Pons (tissue), 1 donor: ENCODE measurements around the gene KYNU.
"Not testable (repeated sequence)": the region's sequence is repeated elsewhere in the genome, so short reads cannot be mapped to it uniquely, and the experiment has no call there.

Source experiments
- DNase-seq: peaks from one replicate; pipeline ENCODE4 v3.0.0-alpha.2; 2016; ENCODE audit warnings: low spot score

Gene KYNU

DNA sequence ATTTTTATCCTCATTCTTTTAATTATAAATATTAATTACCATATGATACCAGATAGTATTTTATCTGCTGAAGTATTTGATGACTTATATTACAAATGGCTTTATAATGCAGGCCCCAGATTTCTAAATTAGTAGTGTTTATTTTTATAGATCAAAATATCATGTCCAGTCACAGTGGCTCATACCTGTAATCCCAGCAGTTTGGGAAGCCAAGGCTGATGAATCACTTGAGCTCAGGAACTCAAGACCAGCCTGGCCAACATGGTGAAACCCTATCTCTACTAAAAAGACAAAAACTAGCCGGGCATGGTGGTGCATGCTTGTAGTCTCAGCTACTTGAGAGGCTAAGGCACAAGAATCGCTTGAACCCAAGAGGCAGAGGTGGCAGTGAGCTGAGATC, 151.7 kb downstream of the KYNU start:
- DNase-seq, result no peak

GRCh38 chr2:143030127-143030526, 152.7 kb downstream of the KYNU start:
- peak; percentile 44 for DNase-seq

- peak; percentile 93 for DNase-seq
Measured at GRCh38 chr2:143034292-143035074, 157.0 kb downstream of the KYNU start.

DNA sequence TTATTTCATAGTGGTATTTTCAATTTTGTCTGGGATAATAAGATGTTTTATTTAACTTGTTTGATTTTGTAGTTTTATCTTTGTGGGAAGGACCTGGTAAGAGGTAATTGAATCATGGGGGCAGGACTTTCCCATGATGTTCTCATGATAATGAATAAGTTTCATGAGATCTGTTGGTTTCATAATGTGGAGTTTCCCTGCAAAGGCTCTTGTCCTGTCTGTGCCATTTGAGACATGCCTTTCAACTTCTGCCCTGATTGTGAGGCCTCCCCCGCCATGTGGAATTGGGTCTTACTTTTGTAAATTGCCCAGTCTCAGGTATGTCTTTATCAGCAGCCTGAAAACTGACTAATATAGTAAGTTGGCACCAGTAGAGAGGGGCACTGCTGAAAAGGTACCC, 174.0 kb downstream of the KYNU start:
- no peak for DNase-seq

DNA sequence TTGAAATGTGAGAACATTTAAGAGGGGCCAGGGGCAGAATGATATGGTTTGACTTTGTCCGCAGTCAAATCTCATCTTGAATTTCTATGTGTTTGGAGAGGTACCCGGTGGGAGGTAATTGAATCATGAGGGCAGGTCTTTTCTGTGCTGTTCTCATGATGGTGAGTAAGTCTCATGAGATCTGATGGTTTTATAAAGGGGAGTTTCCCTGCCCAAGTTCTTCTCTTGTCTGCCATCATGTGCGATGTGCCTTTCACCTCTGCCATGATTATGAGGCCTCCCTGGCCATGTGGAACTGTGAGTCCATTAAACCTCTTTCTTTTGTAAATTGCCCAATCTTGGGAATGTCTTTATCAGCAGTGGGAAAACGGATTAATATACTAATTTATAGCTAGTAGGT, 176.0 kb downstream of the KYNU start:
- DNase-seq, result not testable (repeated sequence)

DNA sequence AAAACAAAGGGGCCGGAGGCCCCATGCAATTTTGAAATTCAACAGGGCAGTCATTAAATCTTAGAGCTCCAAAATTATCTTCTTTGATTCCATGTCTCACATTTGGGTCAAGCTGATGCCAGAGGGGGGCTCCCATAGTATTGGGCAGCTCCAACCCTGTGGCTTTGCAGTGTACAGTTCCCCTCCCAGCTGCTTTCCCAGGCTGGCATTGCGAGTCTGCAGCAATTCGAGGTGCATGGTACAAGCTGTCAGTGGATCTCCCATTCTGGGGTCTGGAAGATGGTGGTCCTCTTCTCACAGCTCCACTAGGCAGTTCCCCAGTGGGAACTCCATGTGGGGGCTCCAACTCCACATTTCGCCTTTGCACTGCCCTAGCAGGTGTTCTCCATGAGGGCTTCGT, 179.1 kb downstream of the KYNU start:
- no peak for DNase-seq

- DNase-seq, result no peak
Measured at GRCh38 chr2:143058851-143059250, 181.4 kb downstream of the KYNU start.

DNA sequence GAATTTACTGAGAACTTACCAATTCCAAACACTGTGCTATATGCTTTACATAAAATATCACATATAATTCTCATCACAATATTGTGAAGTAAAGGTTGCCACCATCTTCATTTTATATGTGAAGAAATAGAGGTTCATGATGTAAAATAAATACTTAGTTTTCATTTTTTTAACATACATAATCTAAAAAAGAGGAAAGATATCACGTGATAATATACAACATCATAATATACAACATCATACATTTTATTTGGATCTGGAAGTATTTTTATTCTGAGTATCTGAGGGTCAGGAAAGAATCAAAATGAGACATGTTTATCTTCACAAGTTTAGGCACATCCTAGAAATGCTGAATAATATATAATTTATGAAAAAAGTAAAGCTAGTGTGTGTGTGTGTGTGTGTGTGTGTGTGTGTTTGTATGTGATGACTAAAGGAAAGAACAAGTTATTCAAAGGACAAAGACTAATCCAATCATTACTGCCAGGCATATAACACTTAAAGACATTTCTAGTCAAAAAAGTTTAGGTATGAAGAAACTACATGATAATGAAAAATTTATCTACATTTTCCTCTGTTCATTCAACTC, 186.2 kb downstream of the KYNU start:
- DNase-seq, result no peak

DNA sequence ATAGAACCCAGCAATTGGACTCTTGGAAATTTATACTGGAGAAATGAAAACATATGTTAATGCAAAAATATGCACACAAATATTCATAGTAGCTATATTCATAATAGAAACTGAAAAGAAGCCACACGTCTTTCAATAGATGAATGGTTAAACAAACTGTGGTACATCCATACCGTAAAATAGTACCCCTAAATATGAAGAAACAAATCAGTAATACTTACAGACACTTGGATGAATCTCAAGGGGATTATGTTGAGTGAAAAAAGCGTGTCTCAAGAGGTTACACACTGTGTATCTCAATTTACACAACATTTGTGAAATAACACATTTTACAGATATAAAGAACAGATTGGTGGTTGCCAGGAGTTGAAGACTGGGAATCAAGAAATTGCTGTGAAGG, 190.6 kb downstream of the KYNU start:
- no peak for DNase-seq

GRCh38 chr2:143068509-143068908, 191.0 kb downstream of the KYNU start:
- DNase-seq, result no peak

DNA sequence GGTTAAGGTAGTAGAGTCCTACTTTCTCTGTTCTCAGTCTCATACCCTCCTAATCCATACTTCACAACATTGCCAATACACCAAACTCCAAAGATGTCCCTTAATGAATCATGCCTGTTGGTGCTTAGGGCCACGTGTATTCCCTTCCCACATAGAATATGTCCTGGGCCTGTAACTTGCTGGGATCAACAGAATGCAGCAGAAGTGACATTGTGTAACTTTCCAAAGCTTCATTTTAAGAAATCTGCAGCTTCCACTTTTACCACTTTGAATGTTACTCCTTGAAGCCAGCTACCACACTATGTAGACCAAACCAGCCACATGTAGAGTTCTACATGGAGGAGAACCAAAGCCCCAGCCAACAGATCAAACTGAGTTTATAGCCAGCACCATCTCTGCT, 193.2 kb downstream of the KYNU start:
- DNase-seq, result no peak

DNA sequence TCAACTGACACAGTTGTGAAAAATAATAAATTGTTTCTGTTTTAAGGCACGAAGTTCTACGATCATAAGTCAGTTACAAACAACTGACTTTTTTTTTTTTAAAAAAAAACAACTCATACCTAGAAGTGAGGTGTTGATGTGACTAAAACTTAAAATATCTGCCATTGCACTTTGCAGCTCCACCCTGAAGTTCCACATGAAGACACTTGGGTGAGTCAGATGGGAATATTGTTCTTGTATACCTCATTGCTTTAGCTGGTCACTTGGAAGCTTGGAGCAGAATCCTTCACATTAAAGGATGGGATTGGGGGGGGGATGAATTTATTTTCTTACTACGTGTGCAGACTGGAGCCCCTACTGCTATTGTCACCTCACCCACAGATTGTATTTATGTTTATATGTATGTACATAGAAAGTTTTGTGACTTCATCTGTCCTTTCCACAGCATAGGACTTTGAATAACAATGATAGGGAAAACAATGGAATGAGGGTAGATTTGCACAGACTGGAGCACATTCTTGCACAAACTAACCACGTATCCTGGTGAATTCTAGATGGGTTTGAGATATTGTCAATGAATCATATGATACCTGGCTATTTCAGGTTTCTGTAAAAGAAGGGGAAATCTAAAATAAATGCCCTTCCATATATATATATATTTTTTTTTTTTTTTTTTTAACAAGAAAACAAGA, 193.9 kb downstream of the KYNU start:
- no peak for DNase-seq

DNA sequence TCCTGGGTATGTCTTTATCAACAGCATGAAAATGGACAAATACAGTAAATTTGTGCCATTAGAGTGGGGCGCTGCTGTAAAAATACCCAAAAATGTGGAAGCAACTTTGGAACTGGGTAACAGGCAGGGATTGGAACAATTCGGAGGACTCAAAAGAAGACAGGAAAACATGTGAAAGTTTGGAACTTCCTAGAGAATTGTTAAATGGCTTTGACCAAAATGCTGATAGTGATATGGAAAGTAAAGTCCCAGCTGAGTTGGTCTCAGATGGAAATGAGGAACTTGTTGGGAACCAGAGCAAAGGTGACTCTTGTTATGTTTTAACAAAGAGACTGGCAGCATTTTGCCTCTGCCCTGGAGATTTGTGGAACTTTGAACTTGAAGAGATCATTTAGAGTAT, 197.4 kb downstream of the KYNU start:
- DNase-seq, result not testable (repeated sequence)

GRCh38 chr2:143075711-143076110, 198.2 kb downstream of the KYNU start:
- no peak for DNase-seq

GRCh38 chr2:143078104-143078503, 200.6 kb downstream of the KYNU start:
- DNase-seq, result no peak

DNA sequence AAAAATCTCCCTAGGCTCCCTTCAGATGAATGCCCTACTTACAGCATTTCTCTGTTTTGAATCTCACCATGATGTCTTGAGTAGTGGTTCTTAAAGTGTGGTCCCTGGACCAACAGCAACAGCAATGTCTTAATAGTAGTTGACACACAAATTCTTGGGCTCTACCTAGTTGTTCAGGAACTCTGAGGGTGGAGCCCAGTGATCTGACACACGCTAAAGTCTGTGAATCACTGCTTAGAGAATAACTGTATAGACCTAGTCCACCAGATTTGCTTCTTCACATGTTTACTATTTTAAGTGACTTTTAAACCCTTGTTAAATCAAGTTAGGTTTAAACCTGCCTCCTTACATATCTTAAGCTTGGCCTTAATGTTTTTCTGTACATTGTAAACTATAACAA, 204.2 kb downstream of the KYNU start:
- no peak for DNase-seq

DNA sequence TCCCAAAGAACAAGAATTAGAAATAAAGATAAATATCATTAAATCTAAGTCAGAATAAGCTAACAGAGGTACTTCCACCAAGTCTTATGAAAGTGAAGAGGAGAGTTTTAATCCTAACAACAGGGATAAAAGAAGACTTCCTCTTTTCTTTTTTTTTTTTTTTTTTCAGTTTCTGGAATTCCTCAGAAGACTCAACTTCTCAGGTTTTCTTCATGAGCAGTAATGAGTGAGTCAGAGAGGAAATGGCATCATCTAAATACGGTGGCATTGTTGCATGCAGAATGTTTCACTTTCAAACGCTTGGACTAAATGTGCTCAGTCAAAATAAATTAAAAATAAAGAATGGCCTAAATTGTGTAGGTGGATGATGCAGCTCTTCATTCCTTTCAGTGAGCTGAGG, 206.2 kb downstream of the KYNU start:
- no peak for DNase-seq

- DNase-seq, result no peak
Measured at GRCh38 chr2:143084462-143084861, 207.0 kb downstream of the KYNU start.

- no peak for DNase-seq
Measured at GRCh38 chr2:143085125-143085784, 207.8 kb downstream of the KYNU start.

- DNase-seq, result no peak
Measured at GRCh38 chr2:143087033-143087432, 209.6 kb downstream of the KYNU start.

GRCh38 chr2:143088388-143088787, 210.9 kb downstream of the KYNU start:
- no peak for DNase-seq

GRCh38 chr2:143089520-143089919, 212.1 kb downstream of the KYNU start:
- DNase-seq, result not testable (repeated sequence)
